Endometrial microvascular endothelial cells (primary cell): ENCODE results near the gene RAPSN. TPM values are rescaled to one million over a fixed set of nuclear protein-coding genes. Genes with fewer than 3 reads are reported as not detected.

Experiments used
- in situ Hi-C: cut with HindIII; loops from 2 replicates; pipeline ENCODE4 v1.10.0; 2017; ENCODE audit warnings: low sequenced_read_pairs, low pct_unique_long_range_greater_than_20kb; ENCODE audit errors: inconsistent ontology term
- total RNA-seq: library from RNA; depleted of rRNA; stranded (reverse); fragments of >200 nt; gene quantifications from one replicate; pipeline ENCODE4 v1.2.3, GENCODE V29; 2015; ENCODE audit errors: inconsistent ontology term

The RAPSN gene
- total RNA-seq, 1 donor from 2014 or later = not detected

DNA sequence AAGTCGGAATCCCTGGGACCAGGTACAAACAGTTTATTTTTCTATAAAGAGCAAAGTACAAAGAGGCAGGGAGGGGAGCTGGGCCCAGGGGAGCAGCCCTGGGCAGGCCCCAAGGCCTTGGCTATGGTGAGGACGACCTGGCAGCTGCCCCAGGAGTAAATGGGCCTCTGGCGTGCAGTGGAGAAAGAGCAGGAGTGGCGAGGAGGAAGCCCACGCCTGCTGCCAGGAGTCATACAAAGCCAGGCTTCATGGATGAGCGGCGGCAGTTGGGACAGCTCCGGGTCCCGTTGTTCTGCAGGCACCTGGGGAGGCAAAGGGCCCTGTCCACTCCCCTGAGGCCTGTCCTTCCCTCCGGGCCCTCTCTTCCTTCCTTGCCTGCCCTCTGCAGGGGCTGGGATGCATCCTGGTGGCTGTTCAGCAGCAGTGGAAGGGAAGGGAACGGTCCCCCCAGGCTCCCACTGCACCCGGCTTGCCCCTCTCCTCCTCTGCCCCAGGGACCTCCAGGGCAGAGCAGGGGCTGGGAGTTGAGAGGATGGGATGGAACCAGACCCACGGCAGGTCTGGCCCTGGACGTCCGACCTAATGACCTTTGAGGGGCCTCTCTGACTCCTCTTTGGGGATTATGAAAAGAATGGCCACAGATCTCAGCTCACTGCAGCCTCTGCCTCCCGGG, 11.1 kb downstream of the RAPSN start:
- in situ Hi-C loops = no loop called here

DNA sequence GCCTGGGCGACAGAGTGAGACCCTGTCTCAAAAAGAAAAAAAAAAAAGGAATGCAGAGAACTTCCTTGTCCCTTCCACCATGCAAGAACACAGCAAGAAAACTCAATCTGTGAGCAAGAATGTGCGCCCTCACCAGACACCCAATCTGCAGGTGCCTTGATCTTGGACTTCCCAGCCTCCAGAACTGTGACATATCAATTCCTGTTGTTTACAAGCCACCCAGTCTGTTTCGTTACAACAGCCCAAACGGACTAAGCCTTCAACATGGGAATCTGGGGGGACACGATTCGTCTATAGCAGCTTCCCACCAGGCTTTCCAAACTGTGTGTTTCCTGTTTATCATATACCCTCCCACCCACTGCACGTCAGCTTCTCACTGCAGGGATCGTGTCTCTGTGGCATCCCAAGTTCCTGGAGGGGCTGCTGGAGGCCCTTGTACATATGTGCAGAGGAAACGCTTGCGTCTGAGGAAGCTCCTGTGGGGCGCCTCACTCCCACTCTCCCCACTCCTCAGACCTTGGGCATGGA, 11.7 kb downstream of the RAPSN start:
- in situ Hi-C loops = no loop called here

DNA sequence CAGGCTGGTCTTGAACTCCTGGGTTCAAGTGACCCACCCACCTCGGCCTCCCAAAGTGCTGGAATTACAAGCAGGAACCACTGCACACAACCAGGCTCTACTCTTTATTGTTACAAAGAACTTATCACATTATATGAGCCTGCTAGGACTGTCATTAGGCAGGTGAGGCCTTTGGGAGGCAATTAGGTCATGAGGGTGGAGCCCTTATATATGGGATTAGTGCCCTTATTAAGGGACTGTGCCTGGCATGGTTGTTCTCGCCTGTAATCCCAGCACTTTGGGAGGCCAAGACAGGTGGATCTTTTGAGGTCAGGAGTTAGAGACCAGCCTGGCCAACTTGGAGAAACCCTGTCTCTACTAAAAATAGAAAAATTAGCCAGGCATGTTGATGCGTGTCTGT, 12.2 kb downstream of the RAPSN start:
- in situ Hi-C loops = no loop called here

DNA sequence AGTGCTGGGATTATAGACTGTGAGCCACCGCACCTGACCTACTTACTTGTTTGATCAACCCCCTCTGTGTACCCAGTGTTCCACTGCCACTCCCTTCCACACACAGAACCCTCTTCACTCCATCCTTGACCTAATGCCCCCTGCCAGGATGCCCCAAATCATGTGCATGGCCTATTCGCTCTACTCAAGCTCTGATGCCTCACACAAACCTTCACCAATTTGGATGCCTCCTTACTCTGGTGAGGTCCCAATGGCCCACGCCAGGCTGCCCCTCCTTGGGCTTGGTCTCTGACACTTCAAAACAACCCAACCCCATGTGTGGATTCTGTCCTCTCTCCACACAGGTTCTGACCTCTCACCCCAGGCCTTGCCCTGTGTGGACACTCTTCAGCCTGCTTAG, 13.2 kb downstream of the RAPSN start:
- in situ Hi-C loops = no loop called here

DNA sequence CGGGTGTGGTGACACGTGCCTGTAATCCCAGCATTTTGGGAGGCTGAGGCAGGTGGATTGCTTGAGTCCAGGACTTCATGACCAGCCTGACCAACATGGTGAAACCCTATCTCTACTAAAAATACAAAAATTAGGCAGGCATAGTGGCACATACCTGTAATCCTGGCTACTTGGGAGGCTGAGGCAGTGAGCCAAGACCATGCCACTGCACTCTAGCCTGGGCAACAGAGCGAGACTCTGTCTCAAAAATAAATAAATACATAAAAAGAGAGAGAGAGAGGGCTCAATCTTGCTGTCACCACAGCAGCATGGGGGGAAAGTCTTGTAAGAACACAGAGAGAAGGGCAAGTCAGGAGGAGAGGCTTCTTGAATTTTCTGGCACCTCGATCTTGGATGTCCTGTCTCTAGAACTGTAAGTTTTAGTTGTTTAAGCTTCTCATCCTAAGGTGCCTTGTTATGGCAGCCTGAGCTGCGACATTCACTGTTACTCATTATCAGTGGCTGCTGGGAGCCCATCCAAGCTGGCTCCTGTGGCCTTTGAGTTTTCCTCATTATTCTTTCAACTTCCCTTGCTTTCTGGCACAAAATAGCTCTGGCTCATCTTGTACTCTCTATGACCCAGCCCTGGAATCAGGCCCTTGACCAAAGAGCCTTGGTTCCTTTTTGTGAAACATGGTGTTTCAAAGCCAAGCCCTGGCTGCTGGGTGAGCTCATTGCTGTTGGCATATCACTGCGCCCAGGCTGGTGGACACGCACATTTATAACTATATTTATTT, 14.7 kb downstream of the RAPSN start:
- in situ Hi-C loops = no loop called here

DNA sequence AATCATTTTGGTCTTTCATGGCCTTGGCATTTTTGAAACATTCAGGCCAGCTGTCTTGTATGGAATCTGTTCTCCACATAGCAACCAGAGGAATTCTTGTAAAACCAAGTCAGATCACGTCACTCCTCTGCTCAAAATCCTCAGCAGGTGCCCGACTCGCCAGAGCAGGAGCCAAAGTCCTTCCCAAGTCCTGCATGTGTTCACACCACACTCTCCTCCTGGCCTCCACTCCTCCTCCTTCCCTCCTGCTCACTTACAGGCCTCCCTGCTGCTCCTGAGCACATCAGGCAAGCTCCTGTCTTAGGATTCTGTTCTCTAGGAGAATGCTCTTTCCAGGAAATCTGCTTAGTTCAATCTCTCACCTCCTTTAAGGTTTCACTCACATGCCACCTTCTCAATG, 15.8 kb downstream of the RAPSN start:
- in situ Hi-C loops = no loop called here

DNA sequence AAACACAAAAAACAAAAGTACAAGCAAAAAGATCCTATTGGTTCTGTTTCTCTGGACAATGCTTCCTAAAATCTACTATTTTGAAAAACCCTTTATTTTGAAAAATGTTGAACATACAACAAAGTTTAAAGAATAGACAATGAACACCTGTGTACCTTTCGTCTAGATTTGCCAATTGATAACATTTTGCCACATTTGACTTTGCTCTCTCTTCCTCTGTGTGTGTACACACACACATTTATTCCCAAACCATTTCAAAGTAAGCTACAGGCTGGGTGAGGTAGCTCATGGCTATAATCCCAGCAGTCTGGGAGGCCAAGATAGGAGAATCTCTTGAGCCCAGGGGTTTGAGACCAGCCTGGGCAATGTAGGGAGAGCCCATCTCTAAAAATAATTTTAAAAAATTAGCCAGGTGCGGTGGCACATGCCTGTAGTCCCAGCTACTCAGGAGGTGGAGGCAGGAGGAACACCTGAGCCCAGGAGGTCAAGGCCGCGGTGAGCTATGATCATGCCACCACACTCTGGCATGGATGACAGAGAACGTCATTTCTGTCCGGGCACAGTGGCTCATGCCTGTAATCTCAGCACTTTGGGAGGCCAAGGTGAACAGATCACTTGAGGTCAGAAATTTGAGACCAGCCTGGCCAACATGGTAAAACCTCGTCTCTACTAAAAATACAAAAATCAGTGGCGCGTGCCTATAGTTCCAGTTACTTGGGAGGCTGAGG, 17.4 kb downstream of the RAPSN start:
- in situ Hi-C loops = no loop called here

DNA sequence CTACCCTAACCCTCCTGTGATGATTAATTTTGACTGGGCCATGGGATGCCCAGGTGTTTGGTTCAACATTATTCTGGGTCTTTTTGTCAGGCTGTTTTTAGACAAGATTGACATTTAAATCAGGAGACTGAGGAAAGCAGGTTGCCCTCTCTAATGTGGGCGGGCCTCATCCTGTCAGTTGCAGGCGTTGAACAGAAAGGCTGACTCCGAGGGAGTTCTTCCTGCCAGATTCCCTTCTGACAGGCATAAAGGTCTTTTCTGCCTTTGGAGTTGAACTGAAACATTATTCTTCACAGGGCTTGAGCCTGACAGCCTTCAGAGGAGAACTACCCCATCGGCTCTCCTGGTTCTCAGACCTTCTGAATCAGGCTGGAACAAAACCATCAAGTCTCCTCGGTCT, 18.4 kb downstream of the RAPSN start:
- in situ Hi-C loops = no loop called here

DNA sequence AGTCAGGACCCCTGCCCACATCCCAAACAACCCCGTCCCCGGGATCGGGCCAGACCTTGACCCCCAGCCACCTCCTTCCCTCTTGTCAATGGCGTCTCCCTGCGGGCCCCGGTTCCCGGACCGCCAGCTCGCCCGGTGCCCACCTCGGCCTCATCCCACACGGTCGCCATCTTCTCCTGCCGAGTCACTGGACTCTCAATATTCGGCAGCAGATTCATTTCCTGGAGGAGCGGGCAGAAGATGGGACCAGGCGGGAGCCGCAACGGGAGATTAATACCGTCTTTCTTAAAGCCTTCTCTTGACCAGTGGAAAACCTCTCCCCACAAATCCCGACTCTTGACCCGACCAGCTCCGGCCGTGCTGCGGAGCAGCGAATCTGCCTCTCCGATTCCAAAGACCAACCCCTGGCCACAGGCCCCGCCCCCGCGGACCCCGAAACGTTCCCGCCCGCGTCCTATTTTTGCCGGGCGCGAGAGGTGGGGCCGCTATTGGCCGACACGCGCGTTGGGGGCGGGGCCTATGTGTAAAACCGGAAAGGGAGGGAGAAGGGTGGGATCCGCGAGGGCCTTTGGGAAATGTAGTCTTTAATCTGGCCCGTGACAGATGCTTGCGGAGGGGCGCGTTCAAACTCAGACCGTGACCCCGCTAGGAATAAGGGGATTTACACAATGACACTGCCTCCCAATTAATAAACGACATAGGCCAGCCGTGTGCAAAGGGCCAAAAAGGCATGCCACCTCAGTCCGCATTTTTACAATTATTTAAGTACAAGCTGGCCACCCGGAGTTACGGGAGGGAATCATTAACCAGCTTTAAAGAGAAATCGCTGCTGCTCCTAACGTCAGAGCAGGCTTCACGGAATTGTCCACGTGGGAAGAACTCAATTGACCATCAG, 22.6 kb downstream of the RAPSN start, which contains the start of gene PSMC3:
Gene PSMC3 (minus strand): TSS at position 378 of the 895 bp plus-strand sequence. CDS start 160 bp downstream, at position 218.
- in situ Hi-C loops = no loop called here

DNA sequence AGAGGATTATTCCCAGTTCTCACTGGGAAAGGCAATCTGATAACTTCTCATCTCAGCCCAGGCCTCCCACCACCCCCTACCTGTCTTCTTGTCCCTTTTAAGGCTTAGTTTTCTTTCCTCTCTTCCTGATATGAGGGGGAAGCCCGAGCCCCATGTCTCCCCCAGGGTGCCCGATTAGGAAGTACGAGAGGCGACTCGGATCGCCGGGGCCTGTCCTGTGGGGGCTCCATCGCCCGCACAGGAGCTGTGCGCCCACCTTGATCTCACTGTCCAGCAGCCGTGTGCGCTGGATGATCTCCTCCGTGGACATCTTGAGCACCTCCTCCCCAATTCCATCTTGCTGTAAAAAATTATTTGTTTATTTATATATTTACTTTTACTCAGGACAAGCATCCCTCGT, 23.3 kb downstream of the RAPSN start:
- in situ Hi-C loops = no loop called here

DNA sequence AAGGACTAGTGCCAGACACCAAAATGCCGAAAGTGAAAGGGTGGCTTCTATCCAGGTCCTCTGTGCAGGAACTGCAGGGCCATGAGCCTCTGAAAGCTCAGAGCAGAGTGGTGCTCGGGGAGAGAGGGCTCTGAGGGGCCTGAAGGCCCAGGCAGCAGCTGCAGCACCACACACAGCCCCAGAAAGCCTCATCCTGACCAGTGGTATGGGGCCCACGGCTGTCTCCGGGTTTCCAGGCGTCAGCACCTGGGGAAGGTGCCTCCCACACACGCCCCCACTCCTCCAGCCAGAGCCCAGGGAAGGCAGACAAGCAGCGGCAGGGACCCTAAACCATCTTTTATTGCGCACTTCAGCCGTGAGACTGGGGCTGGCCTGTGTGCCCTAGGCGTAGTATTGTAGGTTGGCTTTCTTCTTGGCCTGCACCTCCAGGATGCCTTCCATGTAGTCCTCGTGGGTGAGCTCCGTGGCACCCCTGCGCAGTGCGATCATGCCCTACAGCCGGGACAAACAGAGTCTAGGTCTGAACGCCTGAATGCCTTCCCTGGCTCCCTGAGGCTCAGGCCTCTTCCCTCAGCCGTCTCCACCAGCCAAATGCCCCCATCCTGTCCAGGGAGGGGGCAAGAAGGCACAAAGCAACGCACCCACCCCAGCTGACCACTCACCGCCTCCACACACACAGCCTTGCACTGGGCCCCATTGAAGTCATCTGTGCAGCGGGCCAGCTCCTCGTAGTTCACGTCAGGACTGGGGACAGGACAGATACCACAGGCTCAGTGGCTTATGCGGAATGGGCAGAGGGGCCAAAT, 30.3 kb downstream of the RAPSN start:
- in situ Hi-C loops = no loop called here

DNA sequence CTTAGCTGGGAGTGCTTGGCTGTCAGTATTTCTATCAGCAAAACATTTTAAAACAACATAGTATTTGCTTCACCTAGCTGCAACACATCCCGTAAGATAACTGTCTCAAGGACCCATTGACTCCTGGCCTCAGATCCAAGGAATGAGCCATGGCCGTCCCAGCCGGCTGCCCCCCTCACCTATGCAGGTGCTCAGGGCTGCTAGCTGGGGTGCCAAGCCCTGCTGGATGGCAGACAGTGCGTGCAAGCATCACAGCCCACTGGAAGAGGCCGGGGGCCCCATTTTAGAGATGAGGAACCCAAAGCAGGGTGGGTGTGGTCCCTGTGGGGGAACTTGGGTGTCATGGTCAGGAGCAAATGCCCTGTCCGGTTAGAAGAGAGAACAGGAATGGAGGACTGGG, 31.2 kb downstream of the RAPSN start:
- in situ Hi-C loops = no loop called here

DNA sequence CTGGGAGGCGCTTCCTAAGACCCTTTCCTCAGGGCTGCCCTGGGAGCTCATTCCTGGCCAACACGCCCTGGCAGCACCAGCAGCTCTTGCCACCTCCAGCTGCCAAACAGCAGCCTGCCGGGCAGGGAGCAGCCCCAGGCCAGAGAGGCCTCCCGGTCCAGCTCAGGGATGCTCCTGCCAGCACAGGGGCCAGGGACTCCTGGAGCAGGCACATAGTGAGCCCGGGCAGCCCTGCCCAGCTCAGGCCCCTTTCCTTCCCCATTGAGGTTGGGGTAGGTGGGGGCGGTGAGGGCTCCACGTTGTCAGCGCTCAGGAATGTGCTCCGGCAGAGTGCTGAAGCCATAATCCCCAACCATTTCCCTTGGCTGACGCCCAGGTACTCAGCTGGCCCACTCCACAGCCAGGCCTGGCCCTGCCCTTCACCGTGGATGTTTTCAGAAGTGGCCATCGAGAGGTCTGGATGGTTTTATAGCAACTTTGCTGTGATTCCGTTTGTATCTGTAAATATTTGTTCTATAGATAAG, 32.9 kb downstream of the RAPSN start:
- in situ Hi-C loops = no loop called here

DNA sequence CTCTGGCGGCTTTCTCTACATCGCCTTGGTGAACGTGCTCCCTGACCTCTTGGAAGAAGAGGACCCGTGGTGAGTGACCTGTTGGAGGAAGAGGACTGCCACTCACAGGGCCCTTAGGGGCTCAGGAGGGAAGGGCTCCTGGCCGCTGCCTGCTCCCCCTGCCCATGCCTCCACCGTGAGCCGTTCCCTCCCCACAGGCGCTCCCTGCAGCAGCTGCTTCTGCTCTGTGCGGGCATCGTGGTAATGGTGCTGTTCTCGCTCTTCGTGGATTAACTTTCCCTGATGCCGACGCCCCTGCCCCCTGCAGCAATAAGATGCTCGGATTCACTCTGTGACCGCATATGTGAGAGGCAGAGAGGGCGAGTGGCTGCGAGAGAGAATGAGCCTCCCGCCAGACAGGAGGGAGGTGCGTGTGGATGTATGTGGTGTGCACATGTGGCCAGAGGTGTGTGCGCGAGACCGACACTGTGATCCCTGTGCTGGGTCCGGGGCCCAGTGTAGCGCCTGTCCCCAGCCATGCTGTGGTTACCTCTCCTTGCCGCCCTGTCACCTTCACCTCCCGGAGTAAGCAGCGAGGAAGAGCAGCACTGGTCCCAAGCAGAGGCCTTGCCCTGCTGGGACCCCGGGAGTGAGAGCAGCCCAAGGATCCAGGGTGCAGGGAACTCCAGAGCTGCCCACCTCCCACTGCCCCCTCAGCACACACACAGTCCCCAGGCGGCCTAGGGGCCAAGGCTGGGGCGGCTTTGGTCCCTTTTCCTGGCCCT, 33.7 kb downstream of the RAPSN start:
- in situ Hi-C loops = no loop called here

DNA sequence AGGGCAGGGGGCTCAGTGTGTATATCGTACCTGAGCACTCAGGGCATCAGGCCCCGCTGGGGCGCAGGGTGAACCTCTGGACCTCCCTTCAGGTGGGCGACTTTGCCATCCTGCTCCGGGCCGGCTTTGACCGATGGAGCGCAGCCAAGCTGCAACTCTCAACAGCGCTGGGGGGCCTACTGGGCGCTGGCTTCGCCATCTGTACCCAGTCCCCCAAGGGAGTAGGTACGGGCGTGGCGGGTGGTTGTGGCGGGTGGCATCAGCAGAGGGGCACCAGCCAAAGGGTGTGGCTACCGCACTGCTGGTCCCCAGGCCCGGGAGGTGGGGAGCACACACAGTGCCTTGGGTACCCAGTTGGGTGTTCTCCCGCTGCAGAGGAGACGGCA, 34.3 kb downstream of the RAPSN start:
- in situ Hi-C loops = no loop called here

DNA sequence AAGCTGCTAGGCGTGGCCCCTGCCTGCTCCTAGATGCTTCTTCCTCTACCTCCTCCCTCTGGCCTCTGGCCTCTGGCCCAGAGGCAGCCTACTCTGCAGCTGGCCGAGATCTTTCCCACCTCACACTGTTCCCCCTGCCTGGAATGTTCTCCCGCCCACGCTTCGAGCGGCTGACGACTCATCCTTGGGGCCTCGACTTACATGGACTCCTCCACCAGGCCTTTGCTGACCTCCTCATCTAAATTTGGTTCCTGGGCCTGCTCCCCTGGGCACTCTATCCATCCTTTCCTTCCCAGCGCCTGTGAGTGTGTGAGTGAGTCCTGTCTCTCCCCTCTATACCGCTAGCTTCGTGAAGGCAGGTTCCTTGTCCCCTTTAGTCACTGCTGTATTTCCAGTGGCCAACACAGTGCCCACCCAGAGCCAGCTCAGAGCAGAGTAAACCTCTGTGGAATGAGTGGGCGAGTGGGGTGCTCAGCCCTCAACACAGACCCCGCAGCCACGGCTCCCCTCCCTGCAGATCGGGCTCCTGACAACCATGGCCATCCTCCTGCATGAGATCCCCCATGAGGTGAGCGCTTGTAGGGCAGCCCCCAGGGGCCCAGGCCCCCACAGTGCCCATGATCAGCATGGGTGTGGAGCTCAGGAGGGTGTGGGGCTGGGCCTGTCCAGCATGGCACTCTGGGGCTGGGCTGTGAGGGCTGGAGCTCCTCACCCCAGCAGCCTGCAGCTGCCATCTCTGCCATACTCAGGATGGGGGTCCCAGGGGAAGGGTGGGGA, 34.8 kb downstream of the RAPSN start:
- in situ Hi-C loops = no loop called here
